H7 (cell line): ENCODE data around the gene LPP. TPM values are rescaled to one million over a fixed set of nuclear protein-coding genes. Genes with fewer than 3 reads are reported as not detected.

Experiments
- DNase-seq: peaks from one replicate; pipeline ENCODE4 v3.0.0; 2012
- H3K27me3 ChIP-seq: 2 replicates; pipeline ENCODE4 v1.6.0; 2011; ENCODE audit warnings: mild to moderate bottlenecking, low read length; ENCODE audit not compliant: control insufficient read depth, insufficient read depth
- H3K36me3 ChIP-seq: replicated peaks from 2 replicates; pipeline ENCODE4 v1.5.1; 2011; ENCODE audit warnings: low read length; ENCODE audit not compliant: control insufficient read depth, insufficient read depth
- H3K4me3 ChIP-seq: 2 replicates; pipeline ENCODE4 v1.5.1; 2011; ENCODE audit warnings: low read depth, mild to moderate bottlenecking, control low read depth, low read length, moderate library complexity; ENCODE audit not compliant: insufficient read depth
- total RNA-seq: library from RNA; depleted of rRNA; stranded (reverse); fragments of >200 nt; shearing (Covaris generic); gene quantifications from 2 replicates; pipeline ENCODE4 v1.2.3, GENCODE V29; 2014

LPP gene
- total RNA-seq, 1 experiment from 2014 or later = 14.5 TPM

GRCh38 chr3:188646592-188646991, 492.6 kb downstream of the LPP start:
- H3K27me3 ChIP-seq = no peaks in the 10 kb centered on the region
- H3K36me3 ChIP-seq = no peaks in the 10 kb centered on the region
- no peak overlapping the region for H3K4me3 ChIP-seq
- no peak for DNase-seq

GRCh38 chr3:188647237-188647636, 493.3 kb downstream of the LPP start:
- H3K27me3 ChIP-seq = no peaks in the 10 kb centered on the region
- DNase-seq = no peak
- no peaks in the 10 kb centered on the region for H3K36me3 ChIP-seq
- no peak overlapping the region for H3K4me3 ChIP-seq

GRCh38 chr3:188649521-188649920, 495.6 kb downstream of the LPP start:
- no peak overlapping the region for H3K4me3 ChIP-seq
- no peaks in the 10 kb centered on the region for H3K27me3 ChIP-seq
- DNase-seq = no peak
- no peaks in the 10 kb centered on the region for H3K36me3 ChIP-seq

GRCh38 chr3:188656196-188656982, 502.4 kb downstream of the LPP start:
- no peaks in the 10 kb centered on the region for H3K27me3 ChIP-seq
- no peak for DNase-seq

GRCh38 chr3:188658606-188659005, 504.6 kb downstream of the LPP start:
- Histone ChIP-seq H3K36me3 (no peaks in the 10 kb centered on the region), H3K4me3 (no peak overlapping the region), H3K27me3 (no peaks in the 10 kb centered on the region)
- DNase-seq = no peak

More at GRCh38 chr3:188656196-188656982, 502.4 kb downstream of the LPP start:
- Histone ChIP-seq H3K36me3 (no peaks in the 10 kb centered on the region), H3K4me3 (no peak overlapping the region)

- Histone ChIP-seq H3K36me3 (no peaks in the 10 kb centered on the region), H3K4me3 (no peak overlapping the region), H3K27me3 (no peaks in the 10 kb centered on the region)
- no peak for DNase-seq
Observed at GRCh38 chr3:188659449-188660090, 505.6 kb downstream of the LPP start.

- no peaks in the 10 kb centered on the region for H3K27me3 ChIP-seq
- no peak overlapping the region for H3K4me3 ChIP-seq
- no peaks in the 10 kb centered on the region for H3K36me3 ChIP-seq
- DNase-seq = no peak
Observed at GRCh38 chr3:188660415-188660814, 506.5 kb downstream of the LPP start.

GRCh38 chr3:188661806-188662205, 507.8 kb downstream of the LPP start:
- Histone ChIP-seq H3K27me3 (no peaks in the 10 kb centered on the region), H3K4me3 (no peak overlapping the region), H3K36me3 (no peaks in the 10 kb centered on the region)
- DNase-seq = no peak

GRCh38 chr3:188662214-188662613, 508.3 kb downstream of the LPP start:
- Histone ChIP-seq H3K36me3 (no peaks in the 10 kb centered on the region), H3K4me3 (no peak overlapping the region), H3K27me3 (no peaks in the 10 kb centered on the region)
- DNase-seq = no peak

GRCh38 chr3:188662795-188663194, 508.8 kb downstream of the LPP start:
- DNase-seq = no peak
- no peaks in the 10 kb centered on the region for H3K27me3 ChIP-seq

GRCh38 chr3:188663839-188664238, 509.9 kb downstream of the LPP start:
- no peak overlapping the region for H3K4me3 ChIP-seq
- no peak for DNase-seq
- H3K27me3 ChIP-seq = no peaks in the 10 kb centered on the region
- H3K36me3 ChIP-seq = no peaks in the 10 kb centered on the region

More at GRCh38 chr3:188662795-188663194, 508.8 kb downstream of the LPP start:
- H3K4me3 ChIP-seq = no peak overlapping the region
- H3K36me3 ChIP-seq = no peaks in the 10 kb centered on the region

GRCh38 chr3:188664795-188665194, 510.8 kb downstream of the LPP start:
- no peak overlapping the region for H3K4me3 ChIP-seq
- no peaks in the 10 kb centered on the region for H3K36me3 ChIP-seq
- no peaks in the 10 kb centered on the region for H3K27me3 ChIP-seq
- peak; percentile 13 for DNase-seq

GRCh38 chr3:188667926-188668325, 514.0 kb downstream of the LPP start:
- no peak overlapping the region for H3K4me3 ChIP-seq
- DNase-seq = no peak
- H3K27me3 ChIP-seq = no peaks in the 10 kb centered on the region
- no peaks in the 10 kb centered on the region for H3K36me3 ChIP-seq

- DNase-seq = no peak
- H3K4me3 ChIP-seq = no peak overlapping the region
- H3K27me3 ChIP-seq = no peaks in the 10 kb centered on the region
- no peaks in the 10 kb centered on the region for H3K36me3 ChIP-seq
Observed at GRCh38 chr3:188670446-188670845, 516.5 kb downstream of the LPP start.

GRCh38 chr3:188671971-188672370, 518.0 kb downstream of the LPP start:
- Histone ChIP-seq H3K4me3 (no peak overlapping the region), H3K36me3 (no peaks in the 10 kb centered on the region), H3K27me3 (no peaks in the 10 kb centered on the region)
- no peak for DNase-seq
